ENCODE data around the gene TMEM151B. TPM values are rescaled to one million over a fixed set of nuclear protein-coding genes. Genes with fewer than 3 reads are reported as not detected.

Gene TMEM151B
- total RNA-seq, 1 donor from 2014 or later, result 0.09 TPM

DNA sequence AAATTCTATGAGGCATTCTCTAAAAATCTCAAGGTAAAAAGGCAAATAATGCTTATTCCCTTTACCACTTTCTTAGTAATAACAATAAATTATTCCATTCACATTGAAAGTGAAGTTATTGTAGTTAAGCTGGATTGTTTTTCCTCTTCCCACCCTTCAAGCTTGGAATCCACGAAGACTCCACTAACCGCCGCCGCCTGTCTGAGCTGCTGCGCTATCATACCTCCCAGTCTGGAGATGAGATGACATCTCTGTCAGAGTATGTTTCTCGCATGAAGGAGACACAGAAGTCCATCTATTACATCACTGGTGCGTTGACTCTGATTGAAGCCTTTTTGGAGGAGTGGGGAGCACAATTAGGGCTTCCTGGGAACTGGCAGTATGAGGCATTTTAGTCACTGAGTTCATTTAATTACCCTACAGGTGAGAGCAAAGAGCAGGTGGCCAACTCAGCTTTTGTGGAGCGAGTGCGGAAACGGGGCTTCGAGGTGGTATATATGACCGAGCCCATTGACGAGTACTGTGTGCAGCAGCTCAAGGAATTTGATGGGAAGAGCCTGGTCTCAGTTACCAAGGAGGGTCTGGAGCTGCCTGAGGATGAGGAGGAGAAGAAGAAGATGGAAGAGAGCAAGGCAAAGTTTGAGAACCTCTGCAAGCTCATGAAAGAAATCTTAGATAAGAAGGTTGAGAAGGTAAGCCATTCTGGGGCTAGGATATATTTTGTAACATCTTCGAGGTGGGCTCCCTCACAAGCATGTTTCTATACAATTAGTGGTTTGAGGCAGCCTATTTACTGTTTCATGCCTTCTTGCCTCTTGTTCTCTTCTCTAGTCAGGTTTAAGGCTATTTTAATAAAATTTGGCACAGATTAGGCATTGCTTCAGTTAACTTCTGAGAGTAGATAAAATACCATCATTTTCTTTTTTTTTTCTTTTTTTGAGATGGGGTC, 18.4 kb upstream of the TMEM151B start:
- Histone ChIP-seq H3K4me2 (ENCODE audit: low read length) (peak overlapping the region; percentile 23), H3K9ac (ENCODE audit: low read length) (no peak overlapping the region), H4K20me1 (ENCODE audit: insufficient read depth, low read length) (peaks cover 100% of the 10 kb centered on the region), H3K27me3 (ENCODE audit: insufficient read depth, low read length) (no peaks in the 10 kb centered on the region), H3K27ac (ENCODE audit: low read depth, low read length) (no peak overlapping the region), H3K9me3 (ENCODE audit: insufficient read depth, low read depth, low read length) (no peaks in the 10 kb centered on the region), H3K4me1 (ENCODE audit: insufficient read depth, low read length) (peaks cover 22% of the 10 kb centered on the region), H3K4me3 (ENCODE audit: insufficient read depth, low read depth, low read length) (no peak overlapping the region), H2AFZ (ENCODE audit: low read depth, low read length) (no peak overlapping the region), H3K36me3 (ENCODE audit: insufficient read depth, low read length) (peaks cover 60% of the 10 kb centered on the region), H3K79me2 (ENCODE audit: insufficient read depth, low read length) (peaks cover 96% of the 10 kb centered on the region)
- Mint-ChIP-seq H3K36me3 (ENCODE audit: low read depth, unreplicated experiment) (peaks cover 43% of the 10 kb centered on the region), H3K27me3 (ENCODE audit: low read depth, unreplicated experiment) (no peaks in the 10 kb centered on the region), H3K4me3 (ENCODE audit: unreplicated experiment) (no peak overlapping the region), H3K4me1 (ENCODE audit: low read depth, unreplicated experiment) (peaks cover 57% of the 10 kb centered on the region), H3K27ac (ENCODE audit: unreplicated experiment) (peak overlapping the region; percentile 13), H3K9me3 (ENCODE audit: unreplicated experiment) (peaks cover 3% of the 10 kb centered on the region)
- FAIRE-seq, result no peak
- no peak for DNase-seq (ENCODE audit: low read depth)
- TF ChIP-seq, protein P1, sequence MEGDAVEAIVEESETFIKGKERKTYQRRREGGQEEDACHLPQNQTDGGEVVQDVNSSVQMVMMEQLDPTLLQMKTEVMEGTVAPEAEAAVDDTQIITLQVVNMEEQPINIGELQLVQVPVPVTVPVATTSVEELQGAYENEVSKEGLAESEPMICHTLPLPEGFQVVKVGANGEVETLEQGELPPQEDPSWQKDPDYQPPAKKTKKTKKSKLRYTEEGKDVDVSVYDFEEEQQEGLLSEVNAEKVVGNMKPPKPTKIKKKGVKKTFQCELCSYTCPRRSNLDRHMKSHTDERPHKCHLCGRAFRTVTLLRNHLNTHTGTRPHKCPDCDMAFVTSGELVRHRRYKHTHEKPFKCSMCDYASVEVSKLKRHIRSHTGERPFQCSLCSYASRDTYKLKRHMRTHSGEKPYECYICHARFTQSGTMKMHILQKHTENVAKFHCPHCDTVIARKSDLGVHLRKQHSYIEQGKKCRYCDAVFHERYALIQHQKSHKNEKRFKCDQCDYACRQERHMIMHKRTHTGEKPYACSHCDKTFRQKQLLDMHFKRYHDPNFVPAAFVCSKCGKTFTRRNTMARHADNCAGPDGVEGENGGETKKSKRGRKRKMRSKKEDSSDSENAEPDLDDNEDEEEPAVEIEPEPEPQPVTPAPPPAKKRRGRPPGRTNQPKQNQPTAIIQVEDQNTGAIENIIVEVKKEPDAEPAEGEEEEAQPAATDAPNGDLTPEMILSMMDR (IDR thresholded peaks at IDR 0.05; ENCODE audit: insufficient read depth, low read depth, low read length), result no peak
- no peak for TF ChIP-seq EZH2 (IDR thresholded peaks at IDR 0.05; ENCODE audit: insufficient read depth, low read length)

DNA sequence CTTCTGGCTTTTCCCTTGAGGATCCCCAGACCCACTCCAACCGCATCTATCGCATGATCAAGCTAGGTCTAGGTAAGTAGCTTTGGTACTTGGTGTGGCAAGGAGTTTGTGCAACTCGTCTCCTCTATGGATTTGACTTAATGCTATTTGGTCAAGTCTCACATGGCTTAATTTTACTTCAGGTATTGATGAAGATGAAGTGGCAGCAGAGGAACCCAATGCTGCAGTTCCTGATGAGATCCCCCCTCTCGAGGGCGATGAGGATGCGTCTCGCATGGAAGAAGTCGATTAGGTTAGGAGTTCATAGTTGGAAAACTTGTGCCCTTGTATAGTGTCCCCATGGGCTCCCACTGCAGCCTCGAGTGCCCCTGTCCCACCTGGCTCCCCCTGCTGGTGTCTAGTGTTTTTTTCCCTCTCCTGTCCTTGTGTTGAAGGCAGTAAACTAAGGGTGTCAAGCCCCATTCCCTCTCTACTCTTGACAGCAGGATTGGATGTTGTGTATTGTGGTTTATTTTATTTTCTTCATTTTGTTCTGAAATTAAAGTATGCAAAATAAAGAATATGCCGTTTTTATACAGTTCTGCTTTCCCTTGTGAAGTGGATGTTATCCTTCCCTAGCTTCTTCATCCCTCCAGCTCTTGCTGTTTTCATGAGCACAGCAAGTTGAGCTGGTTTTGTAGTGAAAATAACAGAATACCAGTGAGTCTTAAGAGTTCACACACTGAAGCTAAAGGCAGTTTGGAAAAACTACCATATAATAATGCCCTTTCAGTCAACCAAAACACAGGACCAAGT, 16.7 kb upstream of the TMEM151B start:
- H3K27ac Mint-ChIP-seq (ENCODE audit: unreplicated experiment), result peak overlapping the region; percentile 56
- peak overlapping the region; percentile 72 for H3K4me3 Mint-ChIP-seq (ENCODE audit: unreplicated experiment)
- TF ChIP-seq, protein P1 (IDR thresholded peaks at IDR 0.05; ENCODE audit: insufficient read depth, low read depth, low read length), result peak; percentile 21
- no peak for TF ChIP-seq EZH2 (IDR thresholded peaks at IDR 0.05; ENCODE audit: insufficient read depth, low read length)
- Histone ChIP-seq H3K9me3 (ENCODE audit: insufficient read depth, low read depth, low read length) (no peaks in the 10 kb centered on the region), H3K27ac (ENCODE audit: low read depth, low read length) (no peak overlapping the region), H3K4me2 (ENCODE audit: low read length) (peak overlapping the region; percentile 5), H3K36me3 (ENCODE audit: insufficient read depth, low read length) (peaks cover 55% of the 10 kb centered on the region), H3K79me2 (ENCODE audit: insufficient read depth, low read length) (peaks cover 83% of the 10 kb centered on the region), H3K4me3 (ENCODE audit: insufficient read depth, low read depth, low read length) (no peak overlapping the region), H3K4me1 (ENCODE audit: insufficient read depth, low read length) (peaks cover 28% of the 10 kb centered on the region), H3K27me3 (ENCODE audit: insufficient read depth, low read length) (no peaks in the 10 kb centered on the region), H3K9ac (ENCODE audit: low read length) (peak overlapping the region; percentile 18), H2AFZ (ENCODE audit: low read depth, low read length) (no peak overlapping the region), H4K20me1 (ENCODE audit: insufficient read depth, low read length) (peaks cover 84% of the 10 kb centered on the region)
- no peak for DNase-seq (ENCODE audit: low read depth)
- H3K27me3 Mint-ChIP-seq (ENCODE audit: low read depth, unreplicated experiment), result no peaks in the 10 kb centered on the region
- H3K36me3 Mint-ChIP-seq (ENCODE audit: low read depth, unreplicated experiment), result peaks cover 37% of the 10 kb centered on the region
- FAIRE-seq, result no peak
- peaks cover 62% of the 10 kb centered on the region for H3K4me1 Mint-ChIP-seq (ENCODE audit: low read depth, unreplicated experiment)
- no peaks in the 10 kb centered on the region for H3K9me3 Mint-ChIP-seq (ENCODE audit: unreplicated experiment)

Measured in astrocyte (in vitro differentiated cells and primary cell).